Measurements from ENCODE around the gene ZNF48. TPM values are rescaled to one million over a fixed set of nuclear protein-coding genes. Genes with fewer than 3 reads are reported as not detected.

ZNF48 gene
- polyA plus RNA-seq, 1 experiment, result 4.6 TPM

- no peak overlapping the region for H3K4me3 ChIP-seq (ENCODE audit: low read depth, low read length)
- ChIA-PET CTCF (interaction anchor here (0.9 to 1.0 kb wide), 2 partner anchors 50 to 186 kb away, joined by 3 read pairs; no protein-coding TSS in a partner anchor), POLR2A (no interaction called here)
- DNase-seq (ENCODE audit: low read depth), result no peak
- no peaks in the 10 kb centered on the region for H3K27me3 ChIP-seq (ENCODE audit: control insufficient read depth, insufficient read depth, low read length)
- H3K36me3 ChIP-seq (ENCODE audit: control insufficient read depth, insufficient read depth, low read length), result peaks cover 2% of the 10 kb centered on the region
- TF ChIP-seq CTCF (IDR thresholded peaks at IDR 0.05; ENCODE audit: insufficient read depth, low read depth, low read length), result no peak
Observed at GRCh38 chr16:30443631-30444030, 48.4 kb downstream of the ZNF48 start.

- DNase-seq (ENCODE audit: low read depth), result no peak
- TF ChIP-seq CTCF (IDR thresholded peaks at IDR 0.05; ENCODE audit: insufficient read depth, low read depth, low read length), result no peak
- H3K27me3 ChIP-seq (ENCODE audit: control insufficient read depth, insufficient read depth, low read length), result no peaks in the 10 kb centered on the region
- CTCF ChIA-PET, result interaction anchor here (0.9 to 2.0 kb wide), 4 partner anchors 15 to 185 kb away, joined by 3 to 9 read pairs (median 4); partner anchors contain the start of gene DCTPP1
- H3K36me3 ChIP-seq (ENCODE audit: control insufficient read depth, insufficient read depth, low read length), result peaks cover 2% of the 10 kb centered on the region
- POLR2A ChIA-PET, result no interaction called here
- peak overlapping the region; percentile 72 for H3K4me3 ChIP-seq (ENCODE audit: low read depth, low read length)
Observed at GRCh38 chr16:30444231-30445148, 49.3 kb downstream of the ZNF48 start.

DNA sequence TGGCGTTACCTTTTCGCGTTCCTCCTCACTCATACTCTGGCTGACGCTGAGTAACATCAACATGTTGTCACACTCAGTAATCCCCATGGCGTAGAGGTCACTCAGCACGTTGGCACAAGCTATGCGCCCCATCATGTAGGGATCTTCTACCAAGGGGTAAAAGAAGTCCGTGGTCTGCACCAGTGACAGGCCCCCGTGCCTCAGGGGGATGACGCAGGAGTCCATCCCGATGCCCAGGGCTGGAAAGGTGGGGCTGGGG, 49.9 kb downstream of the ZNF48 start:
- ChIA-PET CTCF (interaction anchor here (1.5 to 2.0 kb wide), 3 partner anchors 12 to 170 kb away, joined by 4 to 9 read pairs (median 4); partner anchors contain the start of gene DCTPP1), POLR2A (interaction anchor here (0.6 kb wide), 1 partner anchor 70 kb away, joined by 9 read pairs; no protein-coding TSS in a partner anchor)
- TF ChIP-seq CTCF (IDR thresholded peaks at IDR 0.05; ENCODE audit: insufficient read depth, low read depth, low read length), result no peak
- Histone ChIP-seq H3K36me3 (ENCODE audit: control insufficient read depth, insufficient read depth, low read length) (peaks cover 2% of the 10 kb centered on the region), H3K4me3 (ENCODE audit: low read depth, low read length) (peak overlapping the region; percentile 72), H3K27me3 (ENCODE audit: control insufficient read depth, insufficient read depth, low read length) (no peaks in the 10 kb centered on the region)
- no peak for DNase-seq (ENCODE audit: low read depth)

DNA sequence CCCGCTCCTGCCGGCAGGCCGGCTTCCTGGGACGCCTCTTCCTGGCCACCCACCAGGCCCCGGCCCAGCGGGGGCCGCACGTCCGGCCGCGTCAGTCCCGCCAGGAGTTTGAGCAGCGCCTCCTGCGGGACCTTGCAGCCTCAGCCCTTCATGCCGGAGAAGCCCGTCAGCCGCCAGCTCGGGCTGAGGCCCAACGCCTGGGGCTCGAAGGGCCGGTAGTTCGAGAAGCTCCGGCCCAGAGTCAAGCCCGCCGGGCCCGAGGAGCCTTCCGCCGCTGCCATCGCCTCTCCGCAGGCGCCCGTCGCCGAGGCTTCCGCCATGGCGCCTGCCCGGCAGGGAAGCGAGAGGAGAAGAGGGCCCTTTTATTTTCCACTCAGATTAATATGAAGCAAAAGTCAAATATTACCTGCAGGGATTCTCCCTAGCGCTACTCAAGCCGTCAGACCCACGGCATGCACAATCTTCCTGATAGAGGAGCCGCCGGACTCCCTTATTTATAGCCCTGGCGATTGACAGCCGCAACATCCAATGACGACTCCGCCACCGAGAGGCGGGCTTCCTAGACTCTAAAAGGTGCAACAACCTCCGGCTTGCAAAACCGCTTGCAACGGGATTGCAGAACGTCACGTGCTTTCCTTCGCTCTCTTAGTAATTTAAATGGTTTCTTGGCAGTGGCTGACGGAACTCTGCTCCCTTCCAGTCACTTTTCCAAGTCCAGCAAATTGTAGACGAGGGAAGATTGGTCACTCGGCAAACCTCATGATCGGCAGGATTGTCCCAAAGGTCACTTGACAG, 50.4 kb downstream of the ZNF48 start, which contains the start of gene SEPHS2:
Gene SEPHS2 (minus strand): TSS at position 467 of the 795 bp plus-strand sequence. CDS start 147 bp downstream, at position 320.
- ChIA-PET CTCF (interaction anchor here (1.0 to 2.0 kb wide), 4 partner anchors 11 to 170 kb away, joined by 3 to 9 read pairs (median 4); partner anchors contain the start of gene DCTPP1), POLR2A (interaction anchor here (0.6 kb wide), 2 partner anchors 15 to 69 kb away, joined by 3 to 9 read pairs; no protein-coding TSS in a partner anchor)
- Histone ChIP-seq H3K36me3 (ENCODE audit: control insufficient read depth, insufficient read depth, low read length) (peaks cover 2% of the 10 kb centered on the region), H3K27me3 (ENCODE audit: control insufficient read depth, insufficient read depth, low read length) (no peaks in the 10 kb centered on the region), H3K4me3 (ENCODE audit: low read depth, low read length) (peak within 1 kb of the TSS; percentile 72)
- peak; percentile 85 for DNase-seq (ENCODE audit: low read depth)
- peak; percentile 64 for TF ChIP-seq CTCF (IDR thresholded peaks at IDR 0.05; ENCODE audit: insufficient read depth, low read depth, low read length)
